Measurements from ENCODE around the gene ABCC4.
"Not testable (repeated sequence)": the region's sequence is repeated elsewhere in the genome, so short reads cannot be mapped to it uniquely, and the experiment has no call there.

The ABCC4 gene

GRCh38 chr13:95226932-95227695 is 74.1 kb downstream of the ABCC4 start:
- DNase-seq = no peak

- DNase-seq = no peak
Observed at GRCh38 chr13:95226476-95226875, 74.8 kb downstream of the ABCC4 start.

- no peak for DNase-seq
Observed at GRCh38 chr13:95226050-95226449, 75.2 kb downstream of the ABCC4 start.

- no peak for DNase-seq
Observed at GRCh38 chr13:95224064-95224463, 77.2 kb downstream of the ABCC4 start.

- no peak for DNase-seq
Observed at GRCh38 chr13:95222733-95223018, 78.6 kb downstream of the ABCC4 start.

- DNase-seq = no peak
Observed at GRCh38 chr13:95221971-95222732, 79.1 kb downstream of the ABCC4 start.

GRCh38 chr13:95220611-95221010 is 80.6 kb downstream of the ABCC4 start:
- DNase-seq = no peak

- DNase-seq = no peak
Observed at GRCh38 chr13:95217920-95218830, 83.1 kb downstream of the ABCC4 start.

- no peak for DNase-seq
Observed at GRCh38 chr13:95216182-95216581, 85.1 kb downstream of the ABCC4 start.

GRCh38 chr13:95212983-95213850 is 88.0 kb downstream of the ABCC4 start:
- DNase-seq = no peak

- DNase-seq = no peak
Observed at GRCh38 chr13:95209109-95209508, 92.1 kb downstream of the ABCC4 start.

GRCh38 chr13:95207769-95208366 is 93.4 kb downstream of the ABCC4 start:
- no peak for DNase-seq

- no peak for DNase-seq
Observed at GRCh38 chr13:95206116-95206515, 95.1 kb downstream of the ABCC4 start.

- no peak for DNase-seq
Observed at GRCh38 chr13:95204231-95204765, 97.0 kb downstream of the ABCC4 start.

GRCh38 chr13:95201814-95202651 is 99.2 kb downstream of the ABCC4 start:
- no peak for DNase-seq

- not testable (repeated sequence) for DNase-seq
Observed at GRCh38 chr13:95200386-95200957, 100.8 kb downstream of the ABCC4 start.

- DNase-seq = no peak
Observed at GRCh38 chr13:95199896-95200295, 101.4 kb downstream of the ABCC4 start.

- not testable (repeated sequence) for DNase-seq
Observed at GRCh38 chr13:95198606-95199005, 102.6 kb downstream of the ABCC4 start.

GRCh38 chr13:95197548-95197947 is 103.7 kb downstream of the ABCC4 start:
- no peak for DNase-seq

GRCh38 chr13:95195146-95195545 is 106.1 kb downstream of the ABCC4 start:
- no peak for DNase-seq

All from amniotic stem cell (primary cell).